ENCODE data around the gene RFPL4AL1. TPM values are rescaled to one million over a fixed set of nuclear protein-coding genes. Genes with fewer than 3 reads are reported as not detected.

Gene RFPL4AL1
- total and polyA plus RNA-seq, 2 of the 8 experiments (the other 6 are each of a cell fraction or from before 2014, with no cell fraction given) = not detected

DNA sequence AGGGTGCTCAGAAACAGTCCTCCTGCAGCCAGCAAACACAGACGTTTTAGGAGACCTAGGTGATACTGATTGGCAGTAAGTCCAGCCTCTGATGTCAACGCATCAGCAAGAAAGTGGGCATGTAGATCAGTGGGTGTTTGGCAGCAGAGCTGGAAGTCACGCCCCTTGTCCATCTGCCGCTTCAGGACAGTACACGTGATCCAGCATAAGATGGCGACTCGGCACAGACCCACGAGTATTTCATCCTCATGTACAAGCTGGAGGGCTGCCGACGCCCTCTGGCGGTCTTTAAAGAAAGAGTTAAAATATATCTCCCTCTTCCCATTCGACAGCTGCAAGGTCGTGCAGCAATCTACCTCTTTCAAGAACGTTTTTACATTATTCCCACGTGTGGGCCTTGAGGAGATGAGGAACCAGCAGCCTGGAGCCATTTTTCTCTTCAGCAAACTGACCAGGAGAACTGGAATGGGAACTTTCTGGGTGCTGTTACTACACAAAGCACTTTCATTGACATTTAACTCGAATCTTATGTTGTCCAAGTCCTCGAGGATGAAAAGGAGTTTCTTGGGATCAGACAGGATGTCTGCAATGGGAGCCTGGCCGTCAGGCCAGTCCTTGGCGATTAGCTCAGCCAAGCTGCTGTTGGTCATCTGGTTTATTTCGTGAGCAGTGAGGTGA lies 40.6 kb downstream of the RFPL4AL1 start:
- H3K4me2 ChIP-seq (ENCODE audit: insufficient read depth in 1 of 2, low read depth in 2 of 2, low read length in 2 of 2) = no peak overlapping the region
- TF ChIP-seq RFX5 (IDR thresholded peaks at IDR 0.05; ENCODE audit: borderline replicate concordance, low read depth, low read length) (no peak), RAD21 (IDR thresholded peaks at IDR 0.05 in 1 of 2, conservative IDR thresholded peaks at IDR 0.05 in 1 of 2; ENCODE audit: low read depth in 2 of 2, low read length in 2 of 2) (peak; percentile 43 to 57; a peak in 3 of 4 replicates), CTBP2 (IDR thresholded peaks at IDR 0.05; ENCODE audit: borderline replicate concordance, insufficient read depth, insufficient read length, low read length) (no peak), JUN (IDR thresholded peaks at IDR 0.05; ENCODE audit: low read depth, low read length) (no peak)
- TF ChIP-seq, protein P1, sequence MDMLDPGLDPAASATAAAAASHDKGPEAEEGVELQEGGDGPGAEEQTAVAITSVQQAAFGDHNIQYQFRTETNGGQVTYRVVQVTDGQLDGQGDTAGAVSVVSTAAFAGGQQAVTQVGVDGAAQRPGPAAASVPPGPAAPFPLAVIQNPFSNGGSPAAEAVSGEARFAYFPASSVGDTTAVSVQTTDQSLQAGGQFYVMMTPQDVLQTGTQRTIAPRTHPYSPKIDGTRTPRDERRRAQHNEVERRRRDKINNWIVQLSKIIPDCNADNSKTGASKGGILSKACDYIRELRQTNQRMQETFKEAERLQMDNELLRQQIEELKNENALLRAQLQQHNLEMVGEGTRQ (IDR thresholded peaks at IDR 0.05; ENCODE audit: low read length) = peak; percentile 66
- TF ChIP-seq, protein P2, sequence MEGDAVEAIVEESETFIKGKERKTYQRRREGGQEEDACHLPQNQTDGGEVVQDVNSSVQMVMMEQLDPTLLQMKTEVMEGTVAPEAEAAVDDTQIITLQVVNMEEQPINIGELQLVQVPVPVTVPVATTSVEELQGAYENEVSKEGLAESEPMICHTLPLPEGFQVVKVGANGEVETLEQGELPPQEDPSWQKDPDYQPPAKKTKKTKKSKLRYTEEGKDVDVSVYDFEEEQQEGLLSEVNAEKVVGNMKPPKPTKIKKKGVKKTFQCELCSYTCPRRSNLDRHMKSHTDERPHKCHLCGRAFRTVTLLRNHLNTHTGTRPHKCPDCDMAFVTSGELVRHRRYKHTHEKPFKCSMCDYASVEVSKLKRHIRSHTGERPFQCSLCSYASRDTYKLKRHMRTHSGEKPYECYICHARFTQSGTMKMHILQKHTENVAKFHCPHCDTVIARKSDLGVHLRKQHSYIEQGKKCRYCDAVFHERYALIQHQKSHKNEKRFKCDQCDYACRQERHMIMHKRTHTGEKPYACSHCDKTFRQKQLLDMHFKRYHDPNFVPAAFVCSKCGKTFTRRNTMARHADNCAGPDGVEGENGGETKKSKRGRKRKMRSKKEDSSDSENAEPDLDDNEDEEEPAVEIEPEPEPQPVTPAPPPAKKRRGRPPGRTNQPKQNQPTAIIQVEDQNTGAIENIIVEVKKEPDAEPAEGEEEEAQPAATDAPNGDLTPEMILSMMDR (IDR thresholded peaks at IDR 0.05; ENCODE audit: control extremely low read depth in 1 of 3, insufficient read depth in 1 of 3, low read depth in 1 of 3, low read length in 3 of 3) = peak; percentile 51 to 60 (median 57)
- TF ChIP-seq, protein P3, sequence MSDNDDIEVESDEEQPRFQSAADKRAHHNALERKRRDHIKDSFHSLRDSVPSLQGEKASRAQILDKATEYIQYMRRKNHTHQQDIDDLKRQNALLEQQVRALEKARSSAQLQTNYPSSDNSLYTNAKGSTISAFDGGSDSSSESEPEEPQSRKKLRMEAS (IDR thresholded peaks at IDR 0.05) = peak; percentile 65

More for the DNA sequence above, 40.6 kb downstream of the RFPL4AL1 start:
- Histone ChIP-seq H2BK15ac (ENCODE audit: low read length) (no peak overlapping the region), H2BK5ac (ENCODE audit: low read depth, low read length) (no peak overlapping the region), H3K79me2 (ENCODE audit: control insufficient read depth in 1 of 2, insufficient read depth in 2 of 2, low read length in 2 of 2) (no peaks in the 10 kb centered on the region), H2AFZ (ENCODE audit: low read length) (peak overlapping the region; percentile 87; the same call in 1 of the 2 replicates), H4K8ac (ENCODE audit: extremely low read depth, insufficient read depth, low read length) (no peak overlapping the region), H3K23ac (ENCODE audit: insufficient read length) (no peak overlapping the region), H3K56ac (replicated peaks; ENCODE audit: insufficient read length, low read depth, low read length) (no peak overlapping the region), H3K4me3 (ENCODE audit: extremely low read depth in 1 of 4, insufficient read depth in 2 of 4, low read depth in 3 of 4, low read length in 4 of 4) (no peak overlapping the region), H4K5ac (ENCODE audit: insufficient read length, low read depth, low read length) (no peak overlapping the region), H3K27ac (ENCODE audit: low read depth, low read length) (no peak overlapping the region), H3K27me3 (replicated peaks in 1 of 4; ENCODE audit: control insufficient read depth in 3 of 4, extremely low read depth in 1 of 4, insufficient read depth in 3 of 4, low read length in 3 of 4) (no peaks in the 10 kb centered on the region), H2BK12ac (ENCODE audit: low read depth, low read length) (no peak overlapping the region), H3K36me3 (ENCODE audit: control insufficient read depth in 2 of 4, insufficient read depth in 4 of 4, low read length in 3 of 4) (no peaks in the 10 kb centered on the region), H4K20me1 (replicated peaks in 1 of 2; ENCODE audit: control insufficient read depth in 1 of 2, insufficient read depth in 2 of 2, low read length in 2 of 2) (no peaks in the 10 kb centered on the region), H3K23me2 (ENCODE audit: low read depth, low read length) (no peaks in the 10 kb centered on the region), H2BK20ac (ENCODE audit: low read length) (no peak overlapping the region), H3K79me1 (ENCODE audit: low read depth, low read length) (no peaks in the 10 kb centered on the region), H3K4ac (replicated peaks; ENCODE audit: insufficient read length, low read depth, low read length) (no peak overlapping the region), H4K91ac (replicated peaks; ENCODE audit: insufficient read length, low read length) (no peak overlapping the region), H3K18ac (ENCODE audit: extremely low read depth, low read length) (no peak overlapping the region), H3K4me1 (replicated peaks in 1 of 4; ENCODE audit: control insufficient read depth in 3 of 4, insufficient read depth in 4 of 4, low read length in 3 of 4) (no peaks in the 10 kb centered on the region), H3K14ac (ENCODE audit: insufficient read length) (no peak overlapping the region), H2BK120ac (replicated peaks; ENCODE audit: low read depth, low read length) (no peak overlapping the region), H2AK5ac (ENCODE audit: low read depth, low read length) (no peak overlapping the region), H3K9ac (replicated peaks in 1 of 4; ENCODE audit: extremely low read depth in 1 of 4, low read depth in 3 of 4, low read length in 3 of 4) (no peak overlapping the region), H3K9me3 (ENCODE audit: insufficient read depth in 2 of 2, low read depth in 1 of 2, low read length in 1 of 2) (peaks cover 78 to 83% of the 10 kb centered on the region in 2 experiments)
- DNase-seq (ENCODE audit: low read depth in 1 of 2, low spot score in 2 of 2) (peak; percentile 10 to 44), FAIRE-seq (no peak)
- WGBS, 2 experiments (ENCODE audit: extremely low coverage in 1 of 2, insufficient coverage in 1 of 2, insufficient read length in 1 of 2, insufficient replicate concordance in 2 of 2, low coverage in 1 of 2, low lambda C conversion rate in 2 of 2, missing lambda C conversion rate in 1 of 2) = 41% methylated on average over 20 of the region's 20 CpGs; no CpG with 5 or more reads in 1 of the 2 experiments
- ChIA-PET CTCF (ENCODE audit: partially characterized antibody) (interaction anchor here (0.6 to 1.9 kb wide), 3 partner anchors 10 to 166 kb away, joined by 3 to 6 read pairs (median 3); no protein-coding TSS in a partner anchor), POLR2A (ENCODE audit: partially characterized antibody) (no interaction called here)
